Measurements from ENCODE around the gene IL36G.

IL36G gene

DNA sequence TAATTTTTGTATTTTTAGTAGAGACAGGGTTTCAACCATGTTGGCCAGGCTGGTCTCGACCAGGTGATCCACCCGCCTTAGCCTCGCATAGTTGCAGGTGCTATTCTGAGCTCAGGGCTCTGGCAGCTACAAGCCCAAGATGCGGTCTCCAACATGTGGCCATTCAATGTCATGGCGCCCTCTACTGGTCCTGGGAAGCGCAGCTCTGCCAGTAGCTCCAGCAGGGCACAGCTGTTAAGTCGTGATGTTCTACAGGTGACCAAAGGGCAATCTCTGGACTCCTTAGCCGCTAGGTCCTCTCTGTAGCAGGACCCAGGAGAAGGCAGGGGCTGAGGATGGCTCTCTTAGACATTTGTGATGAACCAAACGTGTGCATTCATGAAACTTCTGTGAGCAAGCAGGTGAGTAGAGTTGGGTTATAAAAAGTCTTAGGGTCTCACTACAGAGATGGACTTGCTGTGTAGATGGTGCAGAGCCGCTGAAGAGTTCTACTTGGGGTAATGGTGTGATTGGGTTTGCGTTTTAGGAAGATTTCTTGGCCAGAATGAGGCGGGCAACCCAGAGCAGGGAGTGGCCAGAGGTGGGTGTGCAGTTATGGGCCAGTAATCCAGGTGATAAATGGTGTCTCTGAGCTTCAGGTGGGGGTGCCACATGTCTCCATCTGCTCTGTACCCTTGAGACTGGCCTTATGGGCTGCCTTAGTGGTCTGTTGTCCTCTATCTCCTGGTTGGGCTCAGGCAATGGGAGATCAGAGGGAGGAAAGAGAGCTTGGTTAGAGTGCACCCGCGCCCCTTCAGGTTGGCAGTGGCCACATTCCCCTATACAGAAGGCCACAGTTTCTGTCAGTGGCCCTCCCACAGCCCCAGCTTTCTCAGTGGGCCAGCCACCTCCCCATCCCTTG lies 35.8 kb upstream of the IL36G start:
- TF ChIP-seq, protein P1, sequence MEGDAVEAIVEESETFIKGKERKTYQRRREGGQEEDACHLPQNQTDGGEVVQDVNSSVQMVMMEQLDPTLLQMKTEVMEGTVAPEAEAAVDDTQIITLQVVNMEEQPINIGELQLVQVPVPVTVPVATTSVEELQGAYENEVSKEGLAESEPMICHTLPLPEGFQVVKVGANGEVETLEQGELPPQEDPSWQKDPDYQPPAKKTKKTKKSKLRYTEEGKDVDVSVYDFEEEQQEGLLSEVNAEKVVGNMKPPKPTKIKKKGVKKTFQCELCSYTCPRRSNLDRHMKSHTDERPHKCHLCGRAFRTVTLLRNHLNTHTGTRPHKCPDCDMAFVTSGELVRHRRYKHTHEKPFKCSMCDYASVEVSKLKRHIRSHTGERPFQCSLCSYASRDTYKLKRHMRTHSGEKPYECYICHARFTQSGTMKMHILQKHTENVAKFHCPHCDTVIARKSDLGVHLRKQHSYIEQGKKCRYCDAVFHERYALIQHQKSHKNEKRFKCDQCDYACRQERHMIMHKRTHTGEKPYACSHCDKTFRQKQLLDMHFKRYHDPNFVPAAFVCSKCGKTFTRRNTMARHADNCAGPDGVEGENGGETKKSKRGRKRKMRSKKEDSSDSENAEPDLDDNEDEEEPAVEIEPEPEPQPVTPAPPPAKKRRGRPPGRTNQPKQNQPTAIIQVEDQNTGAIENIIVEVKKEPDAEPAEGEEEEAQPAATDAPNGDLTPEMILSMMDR (IDR thresholded peaks at IDR 0.05; ENCODE audit: low read depth, low read length, missing control alignments), result peak; percentile 97
- peak; percentile 55 for DNase-seq (ENCODE audit: extremely low read depth, low read depth)
- H3K4me3 ChIP-seq (replicated peaks; ENCODE audit: low read depth, low read length), result no peak overlapping the region

DNA sequence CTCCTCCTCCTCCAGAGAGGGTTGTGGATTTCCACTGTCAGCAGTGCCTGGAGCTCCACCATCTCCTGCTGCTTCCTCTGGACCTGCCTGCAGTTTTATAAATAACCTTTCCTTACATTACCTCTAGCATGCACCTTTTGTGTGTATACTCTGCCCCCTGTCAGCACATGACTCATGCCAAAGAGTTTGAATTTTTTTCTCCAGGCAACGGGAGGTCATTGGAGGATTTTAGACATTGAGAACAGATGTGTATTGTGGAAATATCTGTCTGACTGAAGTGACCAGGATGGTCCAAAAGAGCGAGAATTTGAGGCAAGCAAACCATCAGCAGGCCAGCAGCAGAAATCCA lies 35.2 kb upstream of the IL36G start:
- H3K4me3 ChIP-seq (replicated peaks; ENCODE audit: low read depth, low read length), result no peak overlapping the region
- TF ChIP-seq, protein P1 (IDR thresholded peaks at IDR 0.05; ENCODE audit: low read depth, low read length, missing control alignments), result no peak
- no peak for DNase-seq (ENCODE audit: extremely low read depth, low read depth)

DNA sequence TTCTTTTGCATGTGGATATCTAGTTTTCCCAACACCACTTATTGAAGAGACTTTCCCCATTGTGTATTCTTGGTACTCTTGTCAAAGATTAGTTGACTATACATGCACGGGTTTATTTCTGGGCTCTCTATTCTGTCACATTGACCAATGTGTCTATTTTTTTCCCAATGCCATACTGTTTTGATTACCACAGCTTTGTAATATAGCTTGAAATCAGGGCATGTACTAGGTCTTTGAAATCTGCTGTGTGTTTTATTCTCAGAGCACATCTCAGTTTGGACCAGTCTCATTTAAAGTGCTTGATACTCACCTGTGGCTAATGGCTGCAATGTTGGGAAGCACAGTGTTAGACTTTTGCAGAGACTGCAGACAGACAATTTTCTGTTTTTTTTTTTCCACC lies 32.8 kb upstream of the IL36G start:
- no peak for DNase-seq (ENCODE audit: extremely low read depth, low read depth)
- H3K4me3 ChIP-seq (replicated peaks; ENCODE audit: low read depth, low read length), result no peak overlapping the region
- TF ChIP-seq, protein P1 (IDR thresholded peaks at IDR 0.05; ENCODE audit: low read depth, low read length, missing control alignments), result no peak

DNA sequence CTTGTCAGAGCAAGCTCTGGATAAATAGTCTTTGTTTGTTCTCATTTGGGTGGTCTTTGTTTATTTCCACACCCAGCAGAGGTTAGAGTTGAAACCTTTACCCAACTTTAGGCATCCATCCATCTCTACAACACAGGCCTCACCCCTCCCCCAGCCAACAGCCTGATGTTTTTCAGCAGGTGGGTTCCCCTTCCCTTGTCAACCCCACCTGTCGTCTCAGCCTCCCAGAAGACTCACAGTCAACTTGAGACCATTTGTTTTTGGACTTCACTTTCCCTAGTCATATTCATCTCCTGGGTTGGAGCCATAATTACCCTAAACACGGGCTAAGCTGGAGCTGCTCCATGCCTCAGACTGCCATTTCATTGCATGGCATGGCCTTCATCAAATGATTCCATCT lies 31.7 kb upstream of the IL36G start:
- DNase-seq (ENCODE audit: extremely low read depth, low read depth), result no peak
- H3K4me3 ChIP-seq (replicated peaks; ENCODE audit: low read depth, low read length), result no peak overlapping the region
- TF ChIP-seq, protein P1 (IDR thresholded peaks at IDR 0.05; ENCODE audit: low read depth, low read length, missing control alignments), result no peak

DNA sequence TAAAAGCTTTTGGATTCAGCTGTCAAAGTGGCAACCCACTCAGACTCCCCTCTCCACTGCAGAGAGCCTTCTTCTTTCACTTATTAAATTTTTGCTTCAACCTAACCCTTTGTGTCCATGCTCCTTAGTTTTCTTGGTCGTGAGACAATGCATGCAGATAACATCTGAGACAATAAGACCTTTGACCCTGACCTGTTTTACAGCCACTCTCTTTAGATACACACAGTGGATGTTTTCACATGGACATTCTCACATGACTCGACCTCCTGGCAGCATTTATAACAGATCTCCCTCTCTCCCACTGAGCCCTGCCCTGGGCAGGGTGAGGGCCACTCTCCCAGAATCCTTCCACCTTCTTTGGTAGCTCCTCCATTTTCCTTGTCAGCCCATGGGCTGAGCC lies 30.4 kb upstream of the IL36G start:
- TF ChIP-seq, protein P1 (IDR thresholded peaks at IDR 0.05; ENCODE audit: low read depth, low read length, missing control alignments), result no peak
- DNase-seq (ENCODE audit: extremely low read depth, low read depth), result no peak
- H3K4me3 ChIP-seq (replicated peaks; ENCODE audit: low read depth, low read length), result no peak overlapping the region

DNA sequence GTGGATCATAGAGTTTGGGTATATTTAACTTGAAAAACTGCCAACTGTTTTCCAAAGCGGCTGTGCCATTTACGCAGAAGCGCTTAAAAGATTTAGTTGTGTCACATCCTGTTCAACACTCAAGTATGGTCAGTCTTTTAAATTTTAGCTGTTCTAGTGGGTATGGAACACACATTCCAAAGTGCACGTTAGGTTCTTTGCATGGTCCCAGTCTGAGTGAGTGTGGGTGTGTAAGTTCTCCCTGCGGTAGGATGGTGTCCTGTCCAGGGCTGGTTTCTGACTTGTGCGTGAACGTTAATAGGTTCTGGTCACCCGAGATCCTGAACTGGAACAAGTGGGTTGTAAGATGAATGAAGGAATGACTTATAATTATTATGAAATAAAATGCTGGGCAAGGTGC lies 28.4 kb upstream of the IL36G start:
- TF ChIP-seq, protein P1 (IDR thresholded peaks at IDR 0.05; ENCODE audit: low read depth, low read length, missing control alignments), result no peak
- DNase-seq (ENCODE audit: extremely low read depth, low read depth), result no peak
- H3K4me3 ChIP-seq (replicated peaks; ENCODE audit: low read depth, low read length), result no peak overlapping the region

Data from HFF-Myc (cell line).